SK-N-SH treated with all-trans-retinoic acid at 6 μM for 48 hours (cell line): ENCODE measurements around the gene DNPH1.

Source experiments
- CREB5 ChIP-seq: fragments of 250-450 bp; sonication (Bioruptor Pico); IDR thresholded peaks from 2 replicates; pipeline ENCODE4 v1.5.1; 2020; ENCODE audit warnings: low read depth, mild to moderate bottlenecking, moderate library complexity
- GLIS3 ChIP-seq: fragments of 250-450 bp; sonication (Bioruptor Pico); IDR thresholded peaks from 2 replicates; pipeline ENCODE4 v1.5.0; 2020; ENCODE audit warnings: mild to moderate bottlenecking, moderate library complexity
- OSR1 ChIP-seq: fragments of 250-450 bp; sonication (Bioruptor Pico); IDR thresholded peaks from 2 replicates; pipeline ENCODE4 v1.8.0; 2022; ENCODE audit warnings: moderate library complexity, mild to moderate bottlenecking, inconsistent platforms
- RARB ChIP-seq: fragments of 250-450 bp; sonication (Bioruptor Pico); IDR thresholded peaks from 2 replicates; pipeline ENCODE4 v1.8.0; 2021; ENCODE audit warnings: mild to moderate bottlenecking, moderate library complexity
- TCF4 ChIP-seq: fragments of 250-450 bp; sonication (Bioruptor Pico); IDR thresholded peaks from 2 replicates; pipeline ENCODE4 v1.8.0; 2021; ENCODE audit warnings: mild to moderate bottlenecking, moderate library complexity, borderline replicate concordance
- TOX ChIP-seq: fragments of 250-450 bp; sonication (Bioruptor Pico); IDR thresholded peaks from 2 replicates; pipeline ENCODE4 v1.8.0; 2021; ENCODE audit warnings: mild to moderate bottlenecking, moderate library complexity, borderline replicate concordance
- ZFP3 ChIP-seq: fragments of 250-450 bp; sonication (Bioruptor Pico); IDR thresholded peaks from 2 replicates; pipeline ENCODE4 v1.5.0; 2020; ENCODE audit warnings: mild to moderate bottlenecking, moderate library complexity
- ZFP30 ChIP-seq: fragments of 450-650 bp; formaldehyde crosslinking; IDR thresholded peaks from 2 replicates; pipeline ENCODE4 v1.5.0; 2022; ENCODE audit warnings: mild to moderate bottlenecking, moderate library complexity
- TF ChIP-seq, protein P1 (sequence below): fragments of 250-450 bp; sonication (Bioruptor Pico); IDR thresholded peaks from 2 replicates; pipeline ENCODE4 v1.8.0; 2020; ENCODE audit warnings: mild to moderate bottlenecking, moderate library complexity, borderline replicate concordance

DNA sequence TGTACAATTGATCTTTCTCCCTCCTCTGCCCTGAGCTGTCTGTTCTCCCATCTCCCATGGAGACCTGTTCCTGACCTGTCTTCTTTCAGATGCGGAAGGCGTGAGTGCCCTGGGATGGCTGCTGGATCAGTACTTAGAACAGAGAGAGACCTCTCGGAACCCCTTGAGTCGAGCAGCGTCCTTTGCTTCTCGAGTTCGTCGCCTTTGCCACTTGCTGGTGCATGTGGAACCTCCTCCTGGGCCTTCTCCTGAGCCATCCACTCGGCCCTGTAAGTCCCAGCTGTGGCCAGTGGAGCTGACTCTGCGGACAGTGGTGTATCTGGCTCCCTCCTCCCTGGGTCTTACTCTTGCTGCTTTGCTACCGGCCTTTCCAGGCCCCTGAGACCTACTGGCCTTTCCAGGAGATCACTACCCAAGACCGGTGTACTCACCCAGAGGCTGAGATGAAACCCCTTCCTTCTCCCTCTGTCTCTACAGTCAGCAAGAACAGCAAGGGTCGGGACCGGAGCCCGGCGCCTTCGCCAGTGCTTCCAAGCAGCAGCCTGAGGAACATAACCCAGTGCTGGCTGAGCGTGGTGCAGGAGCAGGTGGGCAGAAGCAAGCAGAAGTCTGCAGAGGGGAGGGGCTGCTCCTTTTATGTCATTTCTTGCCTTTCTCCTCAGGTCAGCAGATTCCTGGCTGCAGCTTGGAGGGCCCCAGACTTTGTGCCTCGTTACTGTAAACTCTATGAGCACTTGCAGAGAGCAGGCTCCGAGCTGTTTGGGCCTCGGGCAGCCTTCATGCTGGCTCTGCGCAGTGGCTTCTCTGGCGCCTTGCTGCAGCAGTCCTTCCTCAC is 24.8 kb downstream of the DNPH1 start:
- TF ChIP-seq ZFP3 (no peak), CREB5 (CRISPR knock-in tag) (no peak), GLIS3 (CRISPR knock-in tag) (no peak), TOX (CRISPR knock-in tag) (no peak), TCF4 (CRISPR knock-in tag) (no peak), RARB (CRISPR knock-in tag) (no peak), OSR1 (no peak), ZFP30 (no peak)
- TF ChIP-seq, protein P1, sequence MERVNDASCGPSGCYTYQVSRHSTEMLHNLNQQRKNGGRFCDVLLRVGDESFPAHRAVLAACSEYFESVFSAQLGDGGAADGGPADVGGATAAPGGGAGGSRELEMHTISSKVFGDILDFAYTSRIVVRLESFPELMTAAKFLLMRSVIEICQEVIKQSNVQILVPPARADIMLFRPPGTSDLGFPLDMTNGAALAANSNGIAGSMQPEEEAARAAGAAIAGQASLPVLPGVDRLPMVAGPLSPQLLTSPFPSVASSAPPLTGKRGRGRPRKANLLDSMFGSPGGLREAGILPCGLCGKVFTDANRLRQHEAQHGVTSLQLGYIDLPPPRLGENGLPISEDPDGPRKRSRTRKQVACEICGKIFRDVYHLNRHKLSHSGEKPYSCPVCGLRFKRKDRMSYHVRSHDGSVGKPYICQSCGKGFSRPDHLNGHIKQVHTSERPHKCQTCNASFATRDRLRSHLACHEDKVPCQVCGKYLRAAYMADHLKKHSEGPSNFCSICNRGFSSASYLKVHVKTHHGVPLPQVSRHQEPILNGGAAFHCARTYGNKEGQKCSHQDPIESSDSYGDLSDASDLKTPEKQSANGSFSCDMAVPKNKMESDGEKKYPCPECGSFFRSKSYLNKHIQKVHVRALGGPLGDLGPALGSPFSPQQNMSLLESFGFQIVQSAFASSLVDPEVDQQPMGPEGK = no peak
